ENCODE measurements around the gene DDX39B. TPM values are rescaled to one million over a fixed set of nuclear protein-coding genes. Genes with fewer than 3 reads are reported as not detected.

Gene DDX39B
- total RNA-seq, 2 donors from 2014 or later, result 213 to 422 TPM

- Histone ChIP-seq H3K9me3 (no peaks in the 10 kb centered on the region), H3K4me3 (peak within 1 kb of the TSS; percentile 7), H3K36me3 (no peaks in the 10 kb centered on the region), H3K27ac (peak within 1 kb of the TSS; percentile 47), H3K27me3 (no peaks in the 10 kb centered on the region), H3K9ac (ENCODE audit: low read depth in 2 of 2, low read length in 2 of 2) (peak within 1 kb of the TSS; percentile 4 to 7), H3K4me1 (no peaks in the 10 kb centered on the region)
- intact Hi-C loops (cut with DNase I), result no loop called here
- no peak for DNase-seq
- no peak for TF ChIP-seq CTCF (IDR thresholded peaks at IDR 0.05)
Observed at GRCh38 chr6:31586008-31586407, 44.2 kb upstream of the DDX39B start, which contains the start of gene LST1. Gene LST1 (plus strand): TSS chr6:31586277. CDS start chr6:31587300, 1,023 bp downstream.

DNA sequence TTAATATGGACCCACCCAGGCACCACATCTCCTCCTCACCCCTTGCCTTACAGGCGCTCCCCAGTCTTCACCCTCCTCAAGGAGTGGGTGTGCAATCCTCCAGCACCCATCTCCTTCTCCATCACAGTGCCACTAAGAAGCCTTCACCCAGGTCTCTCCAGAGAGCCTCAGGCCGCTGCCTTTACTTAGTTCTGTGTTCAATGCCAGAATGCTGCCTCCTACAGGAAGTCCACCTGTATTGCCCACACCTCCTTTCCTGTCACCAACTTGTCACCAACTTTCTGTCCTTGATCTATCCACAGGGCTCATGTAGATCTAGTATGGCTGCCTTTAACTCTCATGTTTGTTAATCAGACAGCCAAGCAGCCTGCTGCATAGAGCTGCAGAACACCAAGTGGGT lies 43.7 kb upstream of the DDX39B start:
- no peak for DNase-seq
- intact Hi-C loops (cut with DNase I), result no loop called here
- Histone ChIP-seq H3K27ac (peak overlapping the region; percentile 47), H3K4me1 (peaks cover 3% of the 10 kb centered on the region), H3K36me3 (no peaks in the 10 kb centered on the region), H3K4me3 (no peak overlapping the region), H3K27me3 (no peaks in the 10 kb centered on the region), H3K9me3 (no peaks in the 10 kb centered on the region), H3K9ac (ENCODE audit: low read depth in 2 of 2, low read length in 2 of 2) (peak overlapping the region in 1 of 2 donors; percentile 7)
- TF ChIP-seq CTCF (IDR thresholded peaks at IDR 0.05), result no peak

DNA sequence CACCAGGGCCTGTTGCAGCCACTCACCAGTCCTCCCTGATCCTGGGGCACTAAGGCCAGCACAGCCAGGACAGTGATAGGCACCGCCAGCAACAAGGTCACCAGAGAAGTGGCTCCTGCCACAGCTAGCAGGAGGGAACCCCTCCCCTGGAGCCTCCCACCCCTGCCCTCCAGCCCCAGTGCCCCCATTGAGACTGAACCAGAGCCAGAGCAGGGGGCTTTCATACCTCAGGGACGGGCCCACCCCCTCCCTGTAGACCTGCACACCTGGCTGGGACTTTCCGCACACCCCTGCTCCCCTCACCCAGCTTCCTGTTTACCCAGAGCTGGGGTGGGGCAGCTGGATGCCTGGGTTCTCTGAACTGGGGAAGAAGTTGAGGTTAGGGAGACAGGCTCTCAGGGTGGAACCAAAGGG lies 40.4 kb upstream of the DDX39B start, which contains the start of gene LTB:
TSS of gene LTB (minus strand) at position 195 of the 414 bp plus-strand sequence. CDS start at position 188, 7 bp downstream.
- no peak for DNase-seq
- no peaks in the 10 kb centered on the region for H3K9me3 ChIP-seq
- no peak for TF ChIP-seq CTCF (IDR thresholded peaks at IDR 0.05)
- H3K4me1 ChIP-seq, result peaks cover 4% of the 10 kb centered on the region
- no peaks in the 10 kb centered on the region for H3K27me3 ChIP-seq
- H3K27ac ChIP-seq, result peak within 1 kb of the TSS; percentile 78
- intact Hi-C loops (cut with DNase I), result no loop called here
- peak within 1 kb of the TSS; percentile 83 for H3K4me3 ChIP-seq
- H3K9ac ChIP-seq (ENCODE audit: low read depth in 2 of 2, low read length in 2 of 2), result peak within 1 kb of the TSS; percentile 82 to 87
- H3K36me3 ChIP-seq, result no peaks in the 10 kb centered on the region

DNA sequence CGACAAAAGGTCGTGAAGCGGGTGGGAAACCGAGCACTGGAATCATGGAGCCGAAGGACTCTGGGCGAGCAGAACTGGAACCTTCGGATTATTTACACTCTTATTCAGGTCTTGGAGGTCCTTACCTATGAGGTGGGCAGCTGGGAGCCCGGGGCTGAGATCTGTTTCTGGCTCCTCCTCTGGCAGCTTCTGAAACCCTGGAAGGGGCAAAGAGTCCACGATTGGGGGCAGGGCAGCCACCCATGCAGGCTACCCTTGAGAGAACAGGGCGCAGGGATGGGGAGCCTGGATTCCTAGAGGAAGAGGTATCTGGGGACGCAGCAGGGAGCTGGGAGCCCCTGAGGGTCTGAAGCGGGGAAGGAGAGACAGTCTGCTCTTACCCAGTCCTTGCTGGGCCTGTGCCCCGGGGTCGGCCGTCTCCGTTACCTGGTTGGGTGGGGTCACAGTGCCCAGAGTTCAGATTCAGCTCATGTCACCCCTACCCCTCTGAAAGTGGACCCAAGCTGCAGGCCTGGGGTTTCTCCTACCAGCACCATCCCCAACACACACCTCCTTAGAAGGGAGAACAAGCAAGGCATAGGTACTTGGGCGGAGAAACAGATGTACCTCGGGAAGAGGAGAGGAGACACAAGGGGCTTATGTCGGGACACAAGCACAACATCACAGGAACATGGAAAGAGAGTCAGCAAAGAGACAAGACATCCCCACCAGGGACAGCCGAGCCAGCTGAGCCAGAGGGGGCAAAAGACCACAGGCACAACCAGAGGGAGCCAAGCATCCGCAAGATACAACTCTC lies 39.8 kb upstream of the DDX39B start:
- no peak for TF ChIP-seq CTCF (IDR thresholded peaks at IDR 0.05)
- H3K36me3 ChIP-seq, result no peaks in the 10 kb centered on the region
- H3K4me3 ChIP-seq, result peak overlapping the region; percentile 83
- no peak for DNase-seq
- H3K27ac ChIP-seq, result peak overlapping the region; percentile 78
- H3K9ac ChIP-seq (ENCODE audit: low read depth in 2 of 2, low read length in 2 of 2), result peak overlapping the region; percentile 82 to 87
- H3K4me1 ChIP-seq, result peaks cover 4% of the 10 kb centered on the region
- intact Hi-C loops (cut with DNase I), result no loop called here
- no peaks in the 10 kb centered on the region for H3K27me3 ChIP-seq
- no peaks in the 10 kb centered on the region for H3K9me3 ChIP-seq

DNA sequence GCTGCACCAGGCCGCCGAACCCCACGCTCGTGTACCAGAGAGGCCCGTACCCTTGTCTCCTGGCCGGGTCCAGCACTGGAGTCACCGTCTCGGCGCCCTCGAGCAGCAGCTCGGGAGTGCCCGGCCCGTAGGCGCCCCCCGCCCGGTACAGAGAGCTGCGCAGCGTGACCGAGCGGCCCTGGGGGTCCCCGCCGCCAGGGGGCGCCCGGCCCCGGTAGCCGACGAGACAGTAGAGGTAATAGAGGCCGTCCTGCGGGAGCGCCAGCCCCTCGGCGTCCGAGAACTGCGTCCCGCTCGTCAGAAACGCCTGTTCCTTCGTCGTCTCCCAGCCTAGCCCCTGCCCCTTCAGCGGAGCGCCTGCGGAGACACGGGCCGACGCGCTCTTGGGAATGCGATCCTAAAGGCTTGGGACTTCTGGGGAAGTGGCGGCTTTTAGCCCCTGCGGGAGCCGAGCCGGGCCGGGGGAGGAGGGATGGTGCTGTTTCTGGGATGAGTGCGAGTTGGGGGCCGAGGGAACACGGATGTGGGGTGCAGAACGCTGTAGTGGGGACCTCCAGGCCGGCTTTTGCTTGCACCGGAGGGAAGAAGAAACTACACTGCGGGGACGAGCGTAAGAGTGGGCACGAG lies 39.1 kb upstream of the DDX39B start:
- Histone ChIP-seq H3K36me3 (no peaks in the 10 kb centered on the region), H3K9ac (ENCODE audit: low read depth in 2 of 2, low read length in 2 of 2) (peak overlapping the region; percentile 82 to 87), H3K4me1 (peaks cover 4% of the 10 kb centered on the region), H3K4me3 (peak overlapping the region; percentile 83), H3K9me3 (no peaks in the 10 kb centered on the region), H3K27ac (peak overlapping the region; percentile 78), H3K27me3 (no peaks in the 10 kb centered on the region)
- peak; percentile 99 for TF ChIP-seq CTCF (IDR thresholded peaks at IDR 0.05)
- peak; percentile 88 for DNase-seq
- intact Hi-C loops (cut with DNase I), result no loop called here
